Panc1 (cell line): Measurements from ENCODE around the gene HAT1.

Experiments
- CTCF ChIP-seq: fragments of 450-650 bp; IDR thresholded peaks from 2 replicates; pipeline ENCODE4 v1.5.1; 2017; ENCODE audit warnings: mild to moderate bottlenecking
- POLR2AphosphoS5 ChIP-seq: IDR thresholded peaks from 2 replicates; pipeline ENCODE4 v1.6.1; 2012; ENCODE audit warnings: mild to moderate bottlenecking, low read depth, low read length, moderate library complexity
- SIN3A ChIP-seq: IDR thresholded peaks from 2 replicates; pipeline ENCODE4 v1.6.1; 2012; ENCODE audit warnings: low read depth, mild to moderate bottlenecking, low read length, moderate library complexity, borderline replicate concordance; ENCODE audit not compliant: insufficient read depth
- TF ChIP-seq, protein P1 (sequence below), 2 experiments: IDR thresholded peaks; 2 replicates each; pipeline ENCODE4 v1.6.1; 2011 to 2012; ENCODE audit warnings: low read depth in 2 of 2, control low read depth in 1 of 2, low read length in 1 of 2, mild to moderate bottlenecking in 1 of 2, moderate library complexity in 1 of 2; ENCODE audit not compliant: insufficient read depth in 1 of 2

DNA sequence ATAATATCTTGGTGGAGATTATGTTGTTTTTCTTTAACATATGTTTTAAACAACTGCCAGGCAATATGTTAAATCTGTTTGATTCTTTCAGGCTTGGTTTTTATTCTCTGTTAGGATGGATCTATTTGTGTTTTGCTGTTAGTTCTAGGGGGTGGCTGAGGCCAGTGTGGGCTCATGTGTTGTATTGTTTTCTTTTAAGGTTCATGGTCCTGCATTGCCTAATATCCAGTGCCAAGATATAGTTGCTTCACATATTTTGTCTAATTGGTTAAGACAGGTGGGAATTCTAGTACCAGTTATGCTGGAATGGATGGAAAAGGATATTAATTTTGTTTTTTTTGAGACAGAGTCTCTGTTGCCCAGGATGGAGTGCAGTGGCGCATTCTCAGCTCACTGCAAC, 85.1 kb downstream of the HAT1 start:
- no peak for TF ChIP-seq CTCF
- TF ChIP-seq POLR2AphosphoS5, result no peak
- TF ChIP-seq, protein P1, sequence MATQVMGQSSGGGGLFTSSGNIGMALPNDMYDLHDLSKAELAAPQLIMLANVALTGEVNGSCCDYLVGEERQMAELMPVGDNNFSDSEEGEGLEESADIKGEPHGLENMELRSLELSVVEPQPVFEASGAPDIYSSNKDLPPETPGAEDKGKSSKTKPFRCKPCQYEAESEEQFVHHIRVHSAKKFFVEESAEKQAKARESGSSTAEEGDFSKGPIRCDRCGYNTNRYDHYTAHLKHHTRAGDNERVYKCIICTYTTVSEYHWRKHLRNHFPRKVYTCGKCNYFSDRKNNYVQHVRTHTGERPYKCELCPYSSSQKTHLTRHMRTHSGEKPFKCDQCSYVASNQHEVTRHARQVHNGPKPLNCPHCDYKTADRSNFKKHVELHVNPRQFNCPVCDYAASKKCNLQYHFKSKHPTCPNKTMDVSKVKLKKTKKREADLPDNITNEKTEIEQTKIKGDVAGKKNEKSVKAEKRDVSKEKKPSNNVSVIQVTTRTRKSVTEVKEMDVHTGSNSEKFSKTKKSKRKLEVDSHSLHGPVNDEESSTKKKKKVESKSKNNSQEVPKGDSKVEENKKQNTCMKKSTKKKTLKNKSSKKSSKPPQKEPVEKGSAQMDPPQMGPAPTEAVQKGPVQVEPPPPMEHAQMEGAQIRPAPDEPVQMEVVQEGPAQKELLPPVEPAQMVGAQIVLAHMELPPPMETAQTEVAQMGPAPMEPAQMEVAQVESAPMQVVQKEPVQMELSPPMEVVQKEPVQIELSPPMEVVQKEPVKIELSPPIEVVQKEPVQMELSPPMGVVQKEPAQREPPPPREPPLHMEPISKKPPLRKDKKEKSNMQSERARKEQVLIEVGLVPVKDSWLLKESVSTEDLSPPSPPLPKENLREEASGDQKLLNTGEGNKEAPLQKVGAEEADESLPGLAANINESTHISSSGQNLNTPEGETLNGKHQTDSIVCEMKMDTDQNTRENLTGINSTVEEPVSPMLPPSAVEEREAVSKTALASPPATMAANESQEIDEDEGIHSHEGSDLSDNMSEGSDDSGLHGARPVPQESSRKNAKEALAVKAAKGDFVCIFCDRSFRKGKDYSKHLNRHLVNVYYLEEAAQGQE (IDR thresholded peaks at IDR 0.05; ENCODE audit: insufficient read depth in 1 of 2, low read depth in 2 of 2, low read length in 1 of 2), result no peak
- no peak for TF ChIP-seq SIN3A
